CD14-positive monocyte (primary cell): ENCODE data around the gene SLC28A3. TPM values are rescaled to one million over a fixed set of nuclear protein-coding genes. Genes with fewer than 3 reads are reported as not detected.

Experiments used
- DNase-seq, 3 donors: peaks; one replicate each; pipeline ENCODE4 v3.0.0-alpha.2; 2011 to 2022
- H2AFZ ChIP-seq: 2 replicates; pipeline ENCODE4 v1.6.0; 2012; ENCODE audit warnings: mild to moderate bottlenecking, low read depth, low read length, inconsistent platforms; ENCODE audit not compliant: insufficient read depth, poor library complexity, severe bottlenecking
- H3K27ac ChIP-seq, 2 donors: 1 replicate in 1 of 2; 2 replicates in 1 of 2; pipeline ENCODE4 v1.5.1; 2012 to 2013; ENCODE audit warnings: low read length in 2 of 2, control low read depth in 1 of 2, inconsistent platforms in 1 of 2, low read depth in 1 of 2, mild to moderate bottlenecking in 1 of 2
- H3K27me3 ChIP-seq, 2 donors: one replicate each; pipeline versions ENCODE4 v1.6.0 to v1.6.1; 2011 to 2013; ENCODE audit warnings: low read length in 2 of 2; ENCODE audit not compliant: control insufficient read depth in 2 of 2, insufficient read depth in 2 of 2
- H3K36me3 ChIP-seq, 2 donors: replicated peaks in 1 of 2; 1 replicate in 1 of 2; 2 replicates in 1 of 2; pipeline versions ENCODE4 v1.5.1 to v1.6.1; 2012 to 2013; ENCODE audit warnings: low read length in 2 of 2, control low read depth in 1 of 2, inconsistent platforms in 1 of 2, mild to moderate bottlenecking in 1 of 2; ENCODE audit not compliant: insufficient read depth in 2 of 2, control insufficient read depth in 1 of 2
- H3K4me1 ChIP-seq, 2 donors: 1 replicate in 1 of 2; 2 replicates in 1 of 2; pipeline versions ENCODE4 v1.5.1 to v1.6.1; 2012 to 2013; ENCODE audit warnings: low read length in 2 of 2, control low read depth in 1 of 2, inconsistent platforms in 1 of 2, mild to moderate bottlenecking in 1 of 2, moderate library complexity in 1 of 2; ENCODE audit not compliant: insufficient read depth in 2 of 2, control insufficient read depth in 1 of 2
- H3K4me2 ChIP-seq: replicated peaks from 2 replicates; pipeline ENCODE3; 2012; ENCODE audit warnings: low read length, moderate library complexity, mild to moderate bottlenecking; ENCODE audit not compliant: poor library complexity, severe bottlenecking; ENCODE audit errors: extremely low read depth
- H3K4me3 ChIP-seq, 3 experiments: fragments of 200-600 bp in 1 of 3; sonication (generic) in 1 of 3; replicated peaks in 1 of 3; 1 replicate in 2 of 3; 2 replicates in 1 of 3; pipeline ENCODE4 v1.5.1; 2011 to 2013; ENCODE audit warnings: low read length in 3 of 3, mild to moderate bottlenecking in 3 of 3, control low read depth in 2 of 3, low read depth in 2 of 3, inconsistent platforms in 1 of 3, moderate library complexity in 1 of 3
- H3K79me2 ChIP-seq: 2 replicates; pipeline ENCODE4 v1.6.0; 2012; ENCODE audit warnings: mild to moderate bottlenecking, control low read depth, inconsistent platforms, low read length, moderate library complexity; ENCODE audit not compliant: insufficient read depth
- H3K9ac ChIP-seq: 2 replicates; pipeline ENCODE4 v1.6.0; 2017; ENCODE audit warnings: low read length, mild to moderate bottlenecking; ENCODE audit not compliant: insufficient read depth, poor library complexity, severe bottlenecking
- H3K9me3 ChIP-seq, 2 donors: replicated peaks in 1 of 2; 1 replicate in 1 of 2; 2 replicates in 1 of 2; pipeline versions ENCODE4 v1.5.1 to v1.6.1; 2012 to 2013; ENCODE audit warnings: low read length in 2 of 2, control low read depth in 1 of 2; ENCODE audit not compliant: control insufficient read depth in 1 of 2, insufficient read depth in 1 of 2
- H4K20me1 ChIP-seq: 2 replicates; pipeline ENCODE4 v1.6.0; 2012; ENCODE audit warnings: mild to moderate bottlenecking, low read length, control low read depth, moderate library complexity; ENCODE audit not compliant: insufficient read depth
- H3K27ac Mint-ChIP-seq, 7 donors: one replicate each; pipeline ENCODE4 v1.8.0; 2020; ENCODE audit warnings: mild to moderate bottlenecking in 7 of 7, mixed read lengths in 7 of 7, moderate library complexity in 6 of 7, inconsistent platforms in 2 of 7
- H3K27me3 Mint-ChIP-seq, 3 donors: one replicate each; pipeline ENCODE4 v1.8.0; 2021 to 2022; ENCODE audit warnings: low read depth in 3 of 3, mild to moderate bottlenecking in 3 of 3, mixed read lengths in 3 of 3, moderate library complexity in 3 of 3, inconsistent platforms in 1 of 3
- H3K36me3 Mint-ChIP-seq, 2 donors: one replicate each; pipeline ENCODE4 v1.8.0; 2020; ENCODE audit warnings: mixed read lengths in 2 of 2, inconsistent platforms in 1 of 2, mild to moderate bottlenecking in 1 of 2
- H3K4me1 Mint-ChIP-seq: one replicate; pipeline ENCODE4 v1.8.0; 2020; ENCODE audit warnings: mild to moderate bottlenecking, mixed read lengths
- H3K4me3 Mint-ChIP-seq, 2 donors: one replicate each; pipeline ENCODE4 v1.8.0; 2020; ENCODE audit warnings: mild to moderate bottlenecking in 2 of 2, mixed read lengths in 2 of 2, moderate library complexity in 1 of 2
- H3K9me3 Mint-ChIP-seq, 7 donors: one replicate each; pipeline ENCODE4 v1.8.0; 2020 to 2022; ENCODE audit warnings: mixed read lengths in 7 of 7, mild to moderate bottlenecking in 6 of 7, moderate library complexity in 6 of 7, inconsistent platforms in 2 of 7
- WGBS: methylation state at CpG from one replicate; pipeline ENCODE4 v1.1.5; 2013; ENCODE audit warnings: missing lambda C conversion rate; ENCODE audit not compliant: insufficient coverage; 5-methylcytosine and 5-hydroxymethylcytosine counted together
- intact Hi-C, 2 donors: fragments of 100-400 bp; cut with micrococcal nuclease; formaldehyde crosslinking; loops; one replicate each; pipeline versions ENCODE4 v1.15.0 to v1.15.1; 2023
- polyA plus RNA-seq, 3 donors: library from polyadenylated mRNA; depleted of rRNA in 1 of 3; unstranded in 2 of 3; stranded (reverse) in 1 of 3; fragments of 300-500 nt in 2 of 3; fragments of >200 nt in 1 of 3; fragmentation: Illumina TruSeq in 2 of 3; gene quantifications; 1 replicate in 2 of 3; 2 replicates in 1 of 3; pipeline ENCODE4 v1.2.3, GENCODE V29; 2012 to 2021
- TF ChIP-seq, protein P1 (sequence below): fragments of 200-600 bp; IDR thresholded peaks from one replicate; pipeline ENCODE4 v1.8.0; 2022; ENCODE audit warnings: antibody characterized with exemption, mild to moderate bottlenecking

SLC28A3 gene
- polyA plus RNA-seq, 3 donors, result 1.9 TPM; not detected in 2

DNA sequence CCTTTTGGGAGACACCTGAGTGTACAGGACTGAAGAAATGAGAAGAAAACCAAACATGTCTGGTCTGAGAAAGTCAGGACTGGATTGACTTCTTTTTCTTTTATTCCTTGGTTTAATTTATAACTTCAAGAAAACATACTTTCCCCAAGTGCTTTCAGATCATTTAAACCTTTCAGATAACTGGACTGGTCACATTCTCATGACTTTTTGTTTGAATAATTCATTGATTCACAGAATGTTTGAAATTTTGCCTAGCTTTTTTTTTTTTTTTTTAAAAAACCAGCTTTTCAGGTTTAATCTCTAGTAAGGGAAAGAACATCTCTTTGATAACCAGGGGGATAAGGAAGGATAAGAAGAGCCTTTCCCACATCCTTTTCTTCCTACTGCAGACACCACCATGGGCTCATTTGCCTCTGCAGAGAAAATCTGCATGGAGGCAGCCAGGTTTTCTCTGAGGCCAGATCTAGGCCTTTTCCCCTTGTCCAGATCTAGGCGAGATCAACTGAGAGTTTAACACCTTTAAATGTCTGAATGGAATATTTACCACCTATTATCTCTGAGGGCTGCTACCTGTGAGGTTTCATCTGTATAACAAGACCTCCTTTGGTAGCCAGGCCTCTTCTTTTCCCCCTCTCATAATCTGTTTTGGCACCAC lies 45.0 kb upstream of the SLC28A3 start:
- no peaks in the 10 kb centered on the region for H3K9me3 Mint-ChIP-seq

DNA sequence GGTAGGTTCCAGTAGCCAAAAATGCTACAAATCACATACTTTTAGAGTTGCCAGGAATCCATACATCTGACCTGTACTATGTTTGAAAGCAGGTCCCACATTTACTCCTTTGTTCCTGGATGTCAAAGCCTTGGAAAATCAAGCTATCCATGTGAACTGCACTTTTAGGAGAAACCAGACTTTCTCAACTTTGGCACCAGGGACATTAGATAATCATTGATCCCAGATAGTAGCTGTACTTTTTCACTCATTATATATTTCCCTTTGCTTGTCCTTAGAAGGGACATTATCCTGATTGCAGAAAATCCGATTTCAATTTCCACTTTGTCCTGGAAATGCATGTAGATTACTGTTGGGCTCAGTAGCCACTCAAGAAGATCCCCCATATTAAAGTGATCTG lies 44.1 kb upstream of the SLC28A3 start:
- Histone ChIP-seq H3K27ac (no peak overlapping the region), H3K9ac (no peak overlapping the region), H3K4me3 (no peak overlapping the region), H3K27me3 (no peaks in the 10 kb centered on the region), H3K36me3 (no peaks in the 10 kb centered on the region), H3K79me2 (no peaks in the 10 kb centered on the region), H3K4me1 (no peaks in the 10 kb centered on the region), H2AFZ (no peak overlapping the region), H3K9me3 (no peaks in the 10 kb centered on the region), H4K20me1 (no peaks in the 10 kb centered on the region), H3K4me2 (no peak overlapping the region)
- Mint-ChIP-seq H3K27me3 (peaks cover 0 to 1% (median under 1%) of the 10 kb centered on the region in 3 donors), H3K27ac (no peak overlapping the region), H3K9me3 (no peaks in the 10 kb centered on the region), H3K4me3 (no peak overlapping the region), H3K4me1 (peaks cover 12% of the 10 kb centered on the region), H3K36me3 (no peaks in the 10 kb centered on the region)
- no CpG with 5 or more reads among the region's 1 CpG for WGBS
- intact Hi-C loops, result no loop called here
- DNase-seq, result no peak
- TF ChIP-seq, protein P1, sequence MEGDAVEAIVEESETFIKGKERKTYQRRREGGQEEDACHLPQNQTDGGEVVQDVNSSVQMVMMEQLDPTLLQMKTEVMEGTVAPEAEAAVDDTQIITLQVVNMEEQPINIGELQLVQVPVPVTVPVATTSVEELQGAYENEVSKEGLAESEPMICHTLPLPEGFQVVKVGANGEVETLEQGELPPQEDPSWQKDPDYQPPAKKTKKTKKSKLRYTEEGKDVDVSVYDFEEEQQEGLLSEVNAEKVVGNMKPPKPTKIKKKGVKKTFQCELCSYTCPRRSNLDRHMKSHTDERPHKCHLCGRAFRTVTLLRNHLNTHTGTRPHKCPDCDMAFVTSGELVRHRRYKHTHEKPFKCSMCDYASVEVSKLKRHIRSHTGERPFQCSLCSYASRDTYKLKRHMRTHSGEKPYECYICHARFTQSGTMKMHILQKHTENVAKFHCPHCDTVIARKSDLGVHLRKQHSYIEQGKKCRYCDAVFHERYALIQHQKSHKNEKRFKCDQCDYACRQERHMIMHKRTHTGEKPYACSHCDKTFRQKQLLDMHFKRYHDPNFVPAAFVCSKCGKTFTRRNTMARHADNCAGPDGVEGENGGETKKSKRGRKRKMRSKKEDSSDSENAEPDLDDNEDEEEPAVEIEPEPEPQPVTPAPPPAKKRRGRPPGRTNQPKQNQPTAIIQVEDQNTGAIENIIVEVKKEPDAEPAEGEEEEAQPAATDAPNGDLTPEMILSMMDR, result no peak

More for the DNA sequence above, 45.0 kb upstream of the SLC28A3 start:
- WGBS, result no CpG with 5 or more reads among the region's 1 CpG
- no peaks in the 10 kb centered on the region for H3K27me3 ChIP-seq
- H3K9ac ChIP-seq, result no peak overlapping the region
- DNase-seq, result no peak
- no peak overlapping the region for H2AFZ ChIP-seq
- TF ChIP-seq, protein P1, result no peak
- Mint-ChIP-seq H3K36me3 (no peaks in the 10 kb centered on the region), H3K4me3 (no peak overlapping the region), H3K27ac (peak overlapping the region in 1 of 7 donors; percentile 21), H3K4me1 (peaks cover 16% of the 10 kb centered on the region), H3K27me3 (peaks cover 0 to 4% (median 0%) of the 10 kb centered on the region in 3 donors)
- H3K79me2 ChIP-seq, result no peaks in the 10 kb centered on the region
- H3K4me2 ChIP-seq, result no peak overlapping the region
- H3K36me3 ChIP-seq, result no peaks in the 10 kb centered on the region
- intact Hi-C loops, result no loop called here
- no peak overlapping the region for H3K4me3 ChIP-seq
- no peaks in the 10 kb centered on the region for H3K9me3 ChIP-seq
- no peaks in the 10 kb centered on the region for H4K20me1 ChIP-seq
- H3K4me1 ChIP-seq, result no peaks in the 10 kb centered on the region
- no peak overlapping the region for H3K27ac ChIP-seq
